HG03097 (cell line): ENCODE measurements around the gene GLIS2.

Experiments used
- ATAC-seq: cut with Tn5 transposase; IDR thresholded peaks from one replicate; pipeline ENCODE4 v1.9.1; 2021; ENCODE audit not compliant: unreplicated experiment, low FRiP score

The GLIS2 gene

GRCh38 chr16:4350365-4350786 is 34.5 kb downstream of the GLIS2 start:
- ATAC-seq = no peak

DNA sequence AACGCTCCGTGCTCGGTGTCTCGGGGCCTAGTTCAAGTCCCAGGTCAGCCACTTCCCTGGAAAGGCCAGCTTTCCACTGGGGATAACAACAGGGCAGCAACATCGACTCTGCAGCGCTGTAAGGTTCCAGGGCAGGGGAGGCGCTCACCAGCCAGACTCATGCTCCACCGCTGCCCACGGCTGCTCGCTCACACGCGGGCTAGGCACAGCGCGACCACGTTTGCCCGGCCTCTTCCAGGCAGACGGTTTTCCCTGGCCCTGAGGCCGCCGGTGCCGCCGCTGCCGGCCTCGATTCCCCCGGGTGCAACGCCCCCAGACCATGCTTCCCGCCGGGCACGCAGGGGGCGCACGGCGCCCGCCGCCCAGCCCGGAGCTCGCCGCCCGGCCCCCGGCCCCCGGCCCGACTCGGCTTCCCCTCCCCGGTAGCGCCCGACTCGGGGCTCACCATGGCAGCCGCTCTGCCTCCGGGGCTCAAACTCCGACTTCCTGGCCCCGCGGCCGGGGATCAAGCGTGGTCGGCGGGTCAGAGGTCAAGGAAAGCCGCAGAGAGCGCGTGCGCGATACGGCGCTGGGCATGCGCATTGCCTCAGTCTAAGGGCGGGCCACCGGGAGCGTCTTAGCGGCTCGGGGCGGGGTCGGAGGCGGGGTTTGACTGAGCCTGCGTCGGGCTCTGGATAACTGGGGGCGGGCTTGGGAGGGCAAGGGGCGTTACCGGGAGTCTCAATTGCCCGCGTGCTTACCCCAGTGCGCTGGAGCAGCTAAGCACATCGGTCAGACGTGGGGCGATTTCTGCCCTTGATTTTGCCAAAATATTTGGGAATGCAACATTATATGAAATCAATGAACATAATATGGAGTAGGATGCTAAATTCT is 35.2 kb downstream of the GLIS2 start, which contains the start of gene PAM16:
Gene PAM16, minus strand, starts transcription at position 535 of the 873 bp plus-strand sequence. Its CDS starts 87 bp downstream, at position 448.
- peak; percentile 79 for ATAC-seq

DNA sequence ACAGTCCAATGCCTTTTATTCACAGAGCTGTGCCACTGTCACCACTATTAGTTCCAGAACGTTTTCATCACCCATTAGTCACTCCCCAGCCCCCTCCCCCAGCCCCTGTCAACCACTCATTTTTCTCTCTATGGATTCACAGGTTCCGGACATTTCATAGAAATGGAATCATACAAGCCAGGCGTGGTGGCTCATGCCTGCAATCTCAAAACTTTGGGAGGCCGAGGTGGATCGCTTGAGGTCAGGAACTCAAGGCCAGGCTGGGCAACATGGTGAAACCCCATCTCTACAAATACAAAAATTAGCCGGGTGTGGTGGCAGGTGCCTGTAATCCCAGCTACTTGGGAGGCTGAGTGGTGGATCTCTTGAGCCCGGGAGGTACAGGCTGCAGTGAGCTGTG is 36.0 kb downstream of the GLIS2 start:
- no peak for ATAC-seq

DNA sequence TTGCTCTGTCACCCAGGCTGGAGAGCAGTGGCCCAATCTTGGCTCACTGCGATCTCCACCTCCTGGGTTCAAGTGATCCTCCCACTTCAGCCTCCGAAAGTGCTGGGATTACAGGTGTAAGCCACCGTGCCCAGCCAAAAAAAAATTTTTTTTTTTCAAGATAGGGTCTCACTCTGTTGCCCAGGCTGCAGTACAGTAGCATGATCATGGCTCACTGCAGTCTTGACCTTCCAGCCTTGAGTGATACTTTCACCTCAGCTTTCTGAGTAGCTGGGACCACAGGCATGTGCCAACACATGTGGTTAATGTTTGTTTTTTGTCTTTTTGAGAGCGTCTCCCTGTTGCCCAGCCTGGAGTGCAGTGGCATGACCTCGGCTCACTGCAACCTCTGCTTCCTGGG is 37.0 kb downstream of the GLIS2 start:
- ATAC-seq = no peak

DNA sequence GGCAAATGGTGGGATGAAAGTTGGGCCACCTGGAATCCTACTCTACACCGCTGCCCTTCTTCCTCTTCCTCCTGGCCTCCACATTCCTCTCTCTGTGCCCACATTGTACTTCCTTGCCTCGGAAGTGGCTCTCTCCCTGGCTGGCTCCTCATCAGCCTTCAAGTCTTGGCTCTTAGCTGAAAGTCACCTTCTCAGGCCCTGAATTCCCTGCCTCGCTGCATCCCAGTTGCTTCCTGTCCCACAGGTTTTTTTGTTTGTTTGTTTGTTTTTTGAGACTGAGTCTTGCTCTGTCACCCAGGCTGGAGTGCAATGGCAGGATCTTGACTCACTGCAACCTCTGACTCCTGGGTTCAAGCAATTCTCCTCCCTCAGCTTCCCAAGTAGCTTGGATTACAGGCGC is 37.8 kb downstream of the GLIS2 start:
- no peak for ATAC-seq

DNA sequence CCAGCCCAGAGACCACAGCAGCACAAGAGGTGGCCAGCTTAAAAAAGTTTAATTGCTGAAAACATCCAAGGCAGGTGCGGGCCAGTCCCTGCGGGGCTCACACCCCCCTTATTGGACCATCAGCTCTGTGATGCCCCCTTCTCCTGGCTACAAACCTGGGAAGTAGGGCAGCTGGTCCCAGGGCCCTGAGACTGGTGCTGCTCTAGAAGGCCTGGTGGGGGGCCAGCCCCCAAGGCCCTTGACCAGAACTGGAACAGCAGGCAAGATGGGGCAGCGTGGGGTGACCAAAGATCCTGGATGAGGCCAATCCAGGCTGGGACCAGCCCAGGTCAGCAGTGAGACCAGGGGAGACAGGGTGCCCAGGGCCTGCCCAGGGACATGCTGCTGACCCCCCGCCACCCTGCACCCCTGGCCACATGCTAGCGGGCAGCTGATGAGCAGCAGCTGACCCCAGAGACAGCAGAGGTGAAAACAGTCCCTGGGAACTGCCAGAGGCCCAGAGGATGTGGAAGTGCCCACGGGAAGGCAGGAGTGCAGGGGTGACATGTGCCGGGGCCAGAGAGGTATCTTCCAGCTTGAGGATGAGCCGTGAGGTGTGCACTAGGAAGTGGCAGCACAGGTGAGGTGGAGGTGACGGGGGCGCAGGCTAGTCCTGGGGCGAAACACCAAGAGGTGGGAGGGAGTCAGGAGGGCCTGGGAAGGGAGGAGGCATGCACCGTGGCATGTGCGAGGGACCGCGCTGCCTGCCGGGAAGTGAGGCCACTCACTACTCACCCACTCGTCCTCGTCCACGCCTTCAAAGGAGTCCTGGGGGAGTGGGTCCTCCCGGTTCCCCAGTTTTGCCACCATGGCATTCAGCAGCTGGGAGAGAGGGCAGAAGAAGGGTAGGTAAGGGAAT is 38.9 kb downstream of the GLIS2 start:
- ATAC-seq = no peak

GRCh38 chr16:4356820-4357219 is 41.0 kb downstream of the GLIS2 start:
- ATAC-seq = no peak

DNA sequence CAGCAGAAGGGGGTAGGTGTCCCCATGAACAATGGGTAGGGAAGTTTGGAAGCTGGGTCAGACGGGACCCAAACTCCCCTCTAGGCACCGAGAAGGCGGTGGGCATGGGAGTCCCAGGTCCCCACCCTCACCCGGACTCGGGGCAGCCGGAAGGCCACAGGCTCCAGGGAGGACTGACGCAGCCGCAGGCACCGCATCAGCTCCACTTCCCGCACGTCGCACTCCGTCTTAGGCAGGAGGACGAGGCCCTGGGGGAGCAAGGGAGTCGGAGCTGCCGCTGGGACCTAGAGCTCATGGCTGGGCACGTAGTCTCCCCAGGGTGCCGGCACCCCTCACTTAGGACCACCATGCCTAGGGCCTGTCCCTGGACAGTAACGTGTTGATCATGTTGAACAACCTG is 42.4 kb downstream of the GLIS2 start:
- no peak for ATAC-seq

- ATAC-seq = no peak
Measured at GRCh38 chr16:4358831-4359561, 43.1 kb downstream of the GLIS2 start.

DNA sequence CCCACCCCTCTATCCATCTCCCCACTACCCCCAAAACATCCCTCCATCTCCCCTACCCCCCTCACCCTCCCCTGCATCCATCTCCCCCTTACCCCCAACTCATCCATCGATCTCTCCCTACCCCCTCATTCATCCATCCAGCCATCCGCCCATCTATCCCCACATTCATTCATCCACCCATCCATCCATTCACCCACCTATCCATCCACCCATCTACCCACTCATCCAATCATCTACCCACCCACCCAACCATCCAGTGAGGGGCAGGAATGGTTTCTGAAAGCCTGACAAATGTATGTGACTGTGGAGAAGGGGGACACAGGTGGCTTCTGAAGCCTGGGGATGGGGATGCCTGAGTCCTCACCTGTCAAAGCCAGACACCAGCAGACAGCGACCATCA is 44.0 kb downstream of the GLIS2 start:
- no peak for ATAC-seq

GRCh38 chr16:4360538-4361021 is 44.7 kb downstream of the GLIS2 start:
- no peak for ATAC-seq

DNA sequence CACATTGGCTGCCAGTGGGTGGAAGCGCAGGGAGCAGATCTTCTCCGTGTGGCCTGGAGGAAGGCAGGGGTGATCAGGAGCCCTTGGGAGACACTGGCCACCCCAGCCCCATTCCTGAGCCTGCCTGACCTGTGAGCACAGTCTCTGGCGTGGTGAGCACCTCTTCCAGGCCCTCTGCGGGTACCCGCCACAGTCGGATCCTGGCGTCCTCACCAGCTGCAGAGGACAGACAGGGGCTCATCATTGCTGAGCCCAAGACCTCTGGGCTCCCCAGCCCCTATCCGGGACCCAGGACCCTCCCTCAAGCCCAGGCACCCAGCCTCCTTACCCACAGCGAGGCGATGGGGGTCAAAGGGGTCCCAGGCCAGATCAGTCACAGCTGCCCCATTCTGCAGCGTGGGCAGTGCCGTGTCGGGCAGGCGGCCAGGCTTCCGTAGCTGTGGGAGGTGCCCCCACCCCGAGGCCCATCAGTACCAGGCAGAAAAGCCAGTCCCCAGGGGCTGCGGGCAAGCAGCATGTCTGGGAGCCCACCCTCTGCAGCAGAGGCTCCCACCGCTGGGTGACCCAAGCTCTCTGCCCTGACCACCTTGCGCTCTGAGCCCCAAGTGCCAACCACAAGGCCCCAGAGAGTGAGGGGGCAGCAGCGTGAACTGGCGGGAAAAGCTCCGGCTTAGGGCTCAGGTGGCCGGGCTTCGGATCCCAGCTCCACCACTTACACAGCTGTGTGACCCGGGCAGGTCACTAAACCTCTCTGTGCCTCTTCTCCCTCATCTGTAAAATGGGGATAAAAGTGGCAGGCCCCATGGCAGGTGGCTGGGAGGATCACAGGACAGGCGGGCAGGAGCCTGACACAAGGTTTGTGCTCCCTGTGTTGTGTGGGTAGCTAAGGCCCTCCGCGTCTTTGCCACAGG is 45.4 kb downstream of the GLIS2 start:
- ATAC-seq = no peak

DNA sequence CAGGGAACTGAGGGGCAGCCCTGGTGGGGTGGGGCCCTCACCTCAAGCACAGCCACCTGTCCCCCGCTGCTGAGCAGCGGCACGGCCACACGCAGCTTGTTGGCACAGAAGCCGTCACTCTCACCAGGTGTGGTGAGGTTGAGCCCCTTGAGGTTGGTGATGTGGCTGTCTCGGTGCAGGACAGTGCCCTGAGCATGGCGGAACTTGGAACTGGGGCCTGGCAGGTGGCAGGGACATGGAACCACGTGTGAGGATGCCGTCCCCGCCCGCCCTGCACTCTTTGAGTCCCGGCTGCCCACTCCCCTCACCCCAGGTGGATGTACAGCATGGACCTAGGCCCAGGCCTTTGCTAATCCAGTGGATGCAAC is 46.1 kb downstream of the GLIS2 start:
- ATAC-seq = no peak

- ATAC-seq = no peak
Measured at GRCh38 chr16:4362476-4363135, 46.7 kb downstream of the GLIS2 start.

DNA sequence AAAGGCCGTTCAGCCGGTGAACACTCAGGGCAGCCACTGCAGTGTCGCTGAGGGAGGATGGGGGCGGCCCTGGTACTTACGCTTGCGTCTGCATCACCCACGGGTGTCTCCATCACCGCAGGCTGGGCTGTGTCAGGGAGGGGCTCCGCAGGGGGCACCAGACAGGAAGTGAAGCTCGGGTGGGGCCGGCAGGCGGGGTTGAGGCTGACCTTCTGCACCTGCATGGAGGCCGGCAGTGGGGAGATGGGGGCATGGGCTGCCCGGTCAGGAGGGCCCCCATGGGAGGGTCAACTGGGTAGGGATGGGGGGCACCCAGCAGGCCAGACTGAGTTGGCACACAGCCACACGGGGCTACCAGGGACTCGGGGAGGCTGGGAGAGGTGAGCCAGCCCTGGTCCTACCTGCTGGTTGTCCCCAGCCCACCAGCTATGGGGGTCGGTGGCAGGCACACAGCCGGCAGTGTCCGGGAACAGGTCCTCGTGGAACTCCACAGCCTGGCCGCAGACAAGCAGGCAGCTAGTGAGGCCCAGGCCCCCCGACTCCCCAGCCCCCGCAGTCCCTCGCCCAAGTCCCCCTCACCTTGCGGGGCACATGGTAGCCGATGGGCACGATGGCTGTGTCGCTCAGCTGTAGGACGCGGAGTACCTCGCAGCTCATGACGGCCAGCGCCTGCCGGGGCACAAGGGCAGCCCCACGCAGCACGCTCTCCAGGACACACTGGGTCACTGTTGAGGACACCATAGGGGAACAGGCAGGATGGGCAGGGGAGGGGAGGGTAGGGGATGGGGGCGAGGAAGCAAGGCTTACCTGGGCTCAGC is 48.5 kb downstream of the GLIS2 start:
- ATAC-seq = no peak

- ATAC-seq = no peak
Measured at GRCh38 chr16:4365014-4365406, 49.1 kb downstream of the GLIS2 start.

DNA sequence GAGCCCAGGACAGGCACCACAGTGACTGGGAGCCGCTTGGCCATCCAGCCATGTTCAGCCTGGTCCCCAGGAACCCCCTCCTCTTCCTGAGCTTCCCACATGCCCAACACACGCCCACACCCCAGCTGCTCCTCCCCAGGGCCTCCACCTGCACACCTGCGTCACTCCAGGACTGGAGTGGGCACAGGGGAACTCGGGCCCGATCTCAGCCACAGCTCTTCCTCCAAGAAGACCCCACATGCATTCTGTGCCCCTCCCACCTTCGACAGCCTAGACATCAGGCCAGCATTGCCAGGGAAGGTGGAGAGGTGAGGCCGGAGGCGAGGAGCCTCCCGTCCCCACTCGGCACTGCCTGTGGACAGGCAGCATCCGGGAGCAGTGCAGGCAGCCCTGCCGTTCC is 49.7 kb downstream of the GLIS2 start:
- ATAC-seq = no peak

GRCh38 chr16:4366016-4366415 is 50.1 kb downstream of the GLIS2 start:
- no peak for ATAC-seq
